DOHH2 (cell line): ENCODE data around the gene SLBP.
A peak's percentile ranks its signal among the peaks of the same experiment; 100 is the strongest.

Experiments
- H3F3A ChIP-seq: fragments of 200-600 bp; sonication (generic), shearing (Covaris generic); 2 replicates; pipeline ENCODE4 v1.6.0; 2016; ENCODE audit warnings: antibody characterized with exemption, mild to moderate bottlenecking; ENCODE audit not compliant: control insufficient read depth, insufficient read depth
- H3K27ac ChIP-seq: fragments of 200-600 bp; sonication (generic); 2 replicates; pipeline ENCODE4 v1.5.1; 2014; ENCODE audit warnings: low read depth, mild to moderate bottlenecking, low read length, moderate library complexity
- H3K27me3 ChIP-seq: fragments of 200-600 bp; sonication (generic); 2 replicates; pipeline ENCODE4 v1.6.1; 2014; ENCODE audit warnings: mild to moderate bottlenecking, low read length, mixed read lengths; ENCODE audit not compliant: control insufficient read depth
- H3K36me3 ChIP-seq: fragments of 200-600 bp; sonication (generic); 2 replicates; pipeline ENCODE4 v1.6.1; 2014; ENCODE audit warnings: mild to moderate bottlenecking, low read length, moderate library complexity, mixed read lengths; ENCODE audit not compliant: control insufficient read depth
- H3K4me1 ChIP-seq: fragments of 200-600 bp; sonication (generic); 2 replicates; pipeline ENCODE4 v1.6.1; 2014; ENCODE audit warnings: mild to moderate bottlenecking, low read length, mixed read lengths; ENCODE audit not compliant: control insufficient read depth
- H3K4me2 ChIP-seq: fragments of 200-600 bp; sonication (generic); 2 replicates; pipeline ENCODE4 v1.6.0; 2014; ENCODE audit warnings: mild to moderate bottlenecking, low read length, moderate library complexity
- H3K4me3 ChIP-seq: fragments of 200-600 bp; sonication (generic); 2 replicates; pipeline ENCODE4 v1.5.1; 2014; ENCODE audit warnings: mild to moderate bottlenecking, low read length, mixed read lengths
- H3K79me2 ChIP-seq: fragments of 200-600 bp; sonication (generic); 2 replicates; pipeline ENCODE4 v1.6.1; 2014; ENCODE audit warnings: mild to moderate bottlenecking, low read length, mixed read lengths; ENCODE audit not compliant: control insufficient read depth
- H3K9me2 ChIP-seq: fragments of 200-600 bp; sonication (generic); replicated peaks from 2 replicates; pipeline ENCODE4 v1.6.1; 2014; ENCODE audit warnings: mild to moderate bottlenecking, low read length, mixed read lengths; ENCODE audit not compliant: control insufficient read depth
- H3K9me3 ChIP-seq: fragments of 200-600 bp; sonication (generic); 2 replicates; pipeline ENCODE4 v1.6.1; 2014; ENCODE audit warnings: antibody characterized with exemption, low read length, mixed read lengths; ENCODE audit not compliant: control insufficient read depth, insufficient read depth
- H4K20me1 ChIP-seq: fragments of 200-600 bp; sonication (generic); 2 replicates; pipeline ENCODE4 v1.6.0; 2014; ENCODE audit warnings: low read depth, mild to moderate bottlenecking, antibody characterized with exemption, low read length, moderate library complexity; ENCODE audit not compliant: control insufficient read depth, insufficient read depth
- CTCF ChIP-seq: fragments of 200-600 bp; sonication (generic); IDR thresholded peaks from one replicate; pipeline ENCODE4 v1.5.1; 2014; ENCODE audit warnings: antibody characterized with exemption, mild to moderate bottlenecking, low read depth, low read length; ENCODE audit not compliant: poor library complexity, severe bottlenecking
- EZH2phosphoT487 ChIP-seq: fragments of 200-600 bp; sonication (generic); IDR thresholded peaks from 2 replicates; pipeline ENCODE4 v1.6.1; 2017; ENCODE audit warnings: borderline replicate concordance, mild to moderate bottlenecking, antibody characterized with exemption, low read length, moderate library complexity, mixed read lengths

SLBP gene

DNA sequence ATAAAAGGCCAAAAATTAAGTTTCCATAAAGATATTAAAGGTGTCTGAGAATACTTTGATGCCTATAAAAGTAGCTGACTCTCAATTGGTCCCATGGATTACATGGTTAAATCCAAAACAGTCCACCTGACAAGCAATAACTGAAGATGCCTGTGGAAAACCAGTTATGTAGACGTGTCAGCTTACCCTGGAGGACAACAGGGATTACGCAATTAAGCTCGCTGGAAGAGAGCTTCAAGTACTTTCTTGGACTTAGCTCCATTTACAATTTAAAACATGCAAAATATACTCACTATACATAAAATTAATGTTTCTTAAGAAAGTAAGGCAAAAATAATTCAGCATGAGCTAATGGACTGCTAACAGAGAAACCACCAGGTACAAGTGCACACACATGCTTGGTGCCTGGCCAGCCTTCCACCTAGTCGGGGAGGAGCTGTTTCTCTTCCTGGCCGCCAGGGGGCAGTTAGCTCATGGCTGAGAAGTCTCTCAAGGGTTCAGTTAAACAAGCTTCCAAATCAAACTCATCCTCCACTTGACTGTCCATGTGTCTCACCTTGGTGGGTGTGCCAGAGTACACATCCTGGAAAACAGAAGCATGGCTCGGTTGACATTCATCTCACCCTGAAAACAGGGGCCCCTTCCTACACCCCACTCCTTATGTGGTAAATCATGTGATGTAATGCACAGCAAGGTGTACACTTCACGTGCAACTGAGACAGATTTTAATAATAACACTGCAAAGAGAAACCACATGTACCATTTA lies 18.8 kb downstream of the SLBP start:
- H3K36me3 ChIP-seq, result peaks cover 74% of the 10 kb centered on the region
- no peaks in the 10 kb centered on the region for H3K9me3 ChIP-seq
- H3K4me2 ChIP-seq, result no peak overlapping the region
- TF ChIP-seq EZH2phosphoT487 (no peak), CTCF (peak; percentile 94)
- peaks cover 75% of the 10 kb centered on the region for H3F3A ChIP-seq
- H3K27me3 ChIP-seq, result no peaks in the 10 kb centered on the region
- H3K27ac ChIP-seq, result peak overlapping the region; percentile 37
- H3K79me2 ChIP-seq, result peaks cover 9% of the 10 kb centered on the region
- no peak overlapping the region for H3K4me3 ChIP-seq
- no peaks in the 10 kb centered on the region for H3K9me2 ChIP-seq
- peaks cover 40% of the 10 kb centered on the region for H4K20me1 ChIP-seq
- H3K4me1 ChIP-seq, result peaks cover 6% of the 10 kb centered on the region; the same call in 1 of the 2 replicates

DNA sequence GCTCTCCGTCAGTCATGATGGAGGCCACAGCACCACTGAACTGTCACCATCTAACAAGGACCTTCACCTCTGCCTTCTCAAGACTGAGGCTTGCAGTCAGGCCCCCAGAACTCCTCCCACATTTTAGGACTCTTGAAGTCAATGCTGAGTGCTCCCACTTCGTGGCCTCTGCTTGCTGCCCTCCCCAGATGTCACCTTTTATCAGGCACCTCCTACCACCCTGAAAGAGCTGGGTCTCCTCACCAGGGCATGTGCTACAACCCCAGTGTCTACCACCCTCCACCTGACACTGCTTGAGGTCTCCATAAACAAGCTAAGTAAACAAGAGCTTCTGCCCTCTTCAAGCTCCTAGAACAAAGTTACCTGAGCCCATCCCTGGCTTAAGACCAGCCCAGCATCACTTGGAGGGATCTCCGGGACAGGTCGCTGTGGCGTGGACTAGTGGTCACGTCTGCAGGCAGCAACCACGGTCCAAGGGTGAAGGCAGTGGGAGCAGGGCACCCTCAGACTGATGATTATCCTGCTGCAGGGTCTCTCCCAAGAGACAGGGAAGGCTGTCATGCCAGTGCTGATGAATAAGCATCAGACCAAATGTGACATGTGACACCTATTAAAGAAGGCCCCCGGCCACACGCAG lies 20.3 kb downstream of the SLBP start:
- Histone ChIP-seq H3K9me3 (no peaks in the 10 kb centered on the region), H3K79me2 (peaks cover 5% of the 10 kb centered on the region), H4K20me1 (peaks cover 40% of the 10 kb centered on the region), H3F3A (peaks cover 71% of the 10 kb centered on the region), H3K27me3 (no peaks in the 10 kb centered on the region), H3K36me3 (peaks cover 65% of the 10 kb centered on the region), H3K27ac (no peak overlapping the region), H3K4me2 (no peak overlapping the region), H3K9me2 (no peaks in the 10 kb centered on the region), H3K4me3 (no peak overlapping the region), H3K4me1 (peaks cover 6% of the 10 kb centered on the region; the same call in 1 of the 2 replicates)
- no peak for TF ChIP-seq CTCF
- TF ChIP-seq EZH2phosphoT487, result no peak

- H3K27me3 ChIP-seq, result no peaks in the 10 kb centered on the region
- peaks cover 53% of the 10 kb centered on the region for H3K36me3 ChIP-seq
- no peak overlapping the region for H3K4me3 ChIP-seq
- peaks cover 5% of the 10 kb centered on the region for H3K79me2 ChIP-seq
- H3K9me2 ChIP-seq, result no peaks in the 10 kb centered on the region
- TF ChIP-seq CTCF (no peak), EZH2phosphoT487 (no peak)
- H3K4me2 ChIP-seq, result no peak overlapping the region
- H3F3A ChIP-seq, result peaks cover 60% of the 10 kb centered on the region
- H3K27ac ChIP-seq, result no peak overlapping the region
- peaks cover 6% of the 10 kb centered on the region; the same call in 1 of the 2 replicates for H3K4me1 ChIP-seq
- H4K20me1 ChIP-seq, result peaks cover 40% of the 10 kb centered on the region
- H3K9me3 ChIP-seq, result no peaks in the 10 kb centered on the region
These were observed 21.4 kb downstream of the SLBP start for GRCh38 chr4:1690698-1691097.
